Neural cell (in vitro differentiated cells): ENCODE data around the gene TSPO. TPM values are rescaled to one million over a fixed set of nuclear protein-coding genes. Genes with fewer than 3 reads are reported as not detected.

Experiments
- H2AFZ ChIP-seq: fragments of 200-600, 300-800 bp; sonication (generic), shearing (Covaris generic); 2 replicates; pipeline ENCODE4 v1.6.0; 2014; ENCODE audit warnings: low read depth, mild to moderate bottlenecking, antibody characterized with exemption, low read length, moderate library complexity
- H3F3A ChIP-seq: fragments of 200-600 bp; shearing (Covaris generic); 2 replicates; pipeline ENCODE4 v1.6.1; 2016; ENCODE audit warnings: mild to moderate bottlenecking, moderate library complexity, mixed read lengths, antibody characterized with exemption, low read length; ENCODE audit not compliant: insufficient read depth, poor library complexity, severe bottlenecking
- H3K27ac ChIP-seq: fragments of 200-600, 300-800 bp; sonication (generic), shearing (Covaris generic); 2 replicates; pipeline ENCODE4 v1.5.1; 2014; ENCODE audit warnings: mild to moderate bottlenecking, low read length, moderate library complexity
- H3K27me3 ChIP-seq: fragments of 300-800, 200-600 bp; sonication (generic), shearing (Covaris generic); 2 replicates; pipeline ENCODE4 v1.6.0; 2014; ENCODE audit warnings: mild to moderate bottlenecking, low read depth, low read length, moderate library complexity; ENCODE audit not compliant: insufficient read depth
- H3K36me3 ChIP-seq: fragments of 300-800, 200-600 bp; sonication (generic), shearing (Covaris generic); 2 replicates; pipeline ENCODE4 v1.5.1; 2014; ENCODE audit warnings: mild to moderate bottlenecking, antibody characterized with exemption, low read length, moderate library complexity; ENCODE audit not compliant: insufficient read depth
- H3K4me2 ChIP-seq: fragments of 300-800, 200-600 bp; sonication (generic), shearing (Covaris generic); 2 replicates; pipeline ENCODE4 v1.6.0; 2014; ENCODE audit warnings: mild to moderate bottlenecking, low read length
- H3K4me3 ChIP-seq: fragments of 300-800, 200-600 bp; sonication (generic), shearing (Covaris generic); 2 replicates; pipeline ENCODE4 v1.5.1; 2014; ENCODE audit warnings: mild to moderate bottlenecking, low read length, moderate library complexity
- H3K79me2 ChIP-seq: fragments of 200-600 bp; shearing (Covaris generic); replicated peaks from 2 replicates; pipeline ENCODE4 v1.6.0; 2014; ENCODE audit warnings: mild to moderate bottlenecking, low read length, moderate library complexity; ENCODE audit not compliant: insufficient read depth
- H3K9ac ChIP-seq: fragments of 300-800, 200-600 bp; sonication (generic), shearing (Covaris generic); 2 replicates; pipeline ENCODE4 v1.6.1; 2016; ENCODE audit warnings: mild to moderate bottlenecking, low read length, mixed read lengths
- H3K9me2 ChIP-seq: fragments of 200-600 bp; shearing (Covaris generic); 2 replicates; pipeline ENCODE4 v1.6.1; 2016; ENCODE audit warnings: mild to moderate bottlenecking, low read length, mixed read lengths; ENCODE audit not compliant: insufficient read depth
- H3K9me3 ChIP-seq: fragments of 200-600, 300-800 bp; sonication (generic), shearing (Covaris generic); 2 replicates; pipeline ENCODE4 v1.6.1; 2016; ENCODE audit warnings: mild to moderate bottlenecking, mixed run types, low read length, moderate library complexity, mixed read lengths
- H4K20me1 ChIP-seq: fragments of 200-600 bp; shearing (Covaris generic); 2 replicates; pipeline ENCODE4 v1.6.1; 2016; ENCODE audit warnings: mild to moderate bottlenecking, mixed run types; ENCODE audit not compliant: insufficient read depth
- EP300 ChIP-seq: fragments of 450-650 bp; conservative IDR thresholded peaks from 2 replicates; pipeline ENCODE4 v1.6.1; 2014; ENCODE audit warnings: antibody characterized with exemption, mild to moderate bottlenecking, moderate library complexity; ENCODE audit not compliant: poor library complexity, severe bottlenecking
- EZH2 ChIP-seq: fragments of 200-600, 300-800 bp; shearing (Covaris generic), sonication (generic); IDR thresholded peaks from 2 replicates; pipeline ENCODE4 v1.6.1; 2014; ENCODE audit warnings: antibody characterized with exemption, low read length, borderline replicate concordance, mild to moderate bottlenecking; ENCODE audit not compliant: insufficient read depth, poor library complexity, severe bottlenecking
- MXI1 ChIP-seq: fragments of 450-650 bp; conservative IDR thresholded peaks from 2 replicates; pipeline ENCODE4 v1.6.1; 2014; ENCODE audit warnings: antibody characterized with exemption, mild to moderate bottlenecking; ENCODE audit not compliant: poor library complexity, severe bottlenecking
- POLR2AphosphoS5 ChIP-seq: IDR thresholded peaks from 2 replicates; pipeline ENCODE4 v1.6.1; 2012
- RAD21 ChIP-seq: fragments of 450-650 bp; conservative IDR thresholded peaks from 2 replicates; pipeline ENCODE4 v1.6.1; 2014; ENCODE audit warnings: antibody characterized with exemption, mild to moderate bottlenecking, moderate library complexity
- REST ChIP-seq: IDR thresholded peaks from 2 replicates; pipeline ENCODE4 v1.6.1; 2012; ENCODE audit warnings: borderline replicate concordance
- SMC3 ChIP-seq: fragments of 450-650 bp; conservative IDR thresholded peaks from 2 replicates; pipeline ENCODE4 v1.6.1; 2014; ENCODE audit warnings: antibody characterized with exemption, mild to moderate bottlenecking, moderate library complexity; ENCODE audit not compliant: poor library complexity
- TAF1 ChIP-seq: IDR thresholded peaks from 2 replicates; pipeline ENCODE4 v1.6.1; 2012; ENCODE audit warnings: low read depth
- polyA plus RNA-seq: library from polyadenylated mRNA; depleted of rRNA; stranded (reverse); fragments of >200 nt; gene quantifications from 2 replicates; pipeline ENCODE4 v1.2.3, GENCODE V29; 2014
- TF ChIP-seq, protein P1 (sequence below): fragments of 450-650 bp; IDR thresholded peaks from 2 replicates; pipeline ENCODE4 v1.5.1; 2014; ENCODE audit warnings: antibody characterized with exemption, mild to moderate bottlenecking, moderate library complexity; ENCODE audit not compliant: poor library complexity, severe bottlenecking

TSPO gene
- polyA plus RNA-seq, 1 donor from 2014 or later = not detected

- H2AFZ ChIP-seq = no peak overlapping the region
- H3F3A ChIP-seq = no peaks in the 10 kb centered on the region
- no peak overlapping the region for H3K27ac ChIP-seq
- H3K4me3 ChIP-seq = no peak overlapping the region
- H3K9me3 ChIP-seq = no peaks in the 10 kb centered on the region
- TF ChIP-seq MXI1 = no peak
- TF ChIP-seq RAD21 = no peak
- TF ChIP-seq SMC3 = no peak
- TF ChIP-seq REST = no peak
- TF ChIP-seq EZH2 = no peak
- TF ChIP-seq EP300 = no peak
- TF ChIP-seq, protein P1, sequence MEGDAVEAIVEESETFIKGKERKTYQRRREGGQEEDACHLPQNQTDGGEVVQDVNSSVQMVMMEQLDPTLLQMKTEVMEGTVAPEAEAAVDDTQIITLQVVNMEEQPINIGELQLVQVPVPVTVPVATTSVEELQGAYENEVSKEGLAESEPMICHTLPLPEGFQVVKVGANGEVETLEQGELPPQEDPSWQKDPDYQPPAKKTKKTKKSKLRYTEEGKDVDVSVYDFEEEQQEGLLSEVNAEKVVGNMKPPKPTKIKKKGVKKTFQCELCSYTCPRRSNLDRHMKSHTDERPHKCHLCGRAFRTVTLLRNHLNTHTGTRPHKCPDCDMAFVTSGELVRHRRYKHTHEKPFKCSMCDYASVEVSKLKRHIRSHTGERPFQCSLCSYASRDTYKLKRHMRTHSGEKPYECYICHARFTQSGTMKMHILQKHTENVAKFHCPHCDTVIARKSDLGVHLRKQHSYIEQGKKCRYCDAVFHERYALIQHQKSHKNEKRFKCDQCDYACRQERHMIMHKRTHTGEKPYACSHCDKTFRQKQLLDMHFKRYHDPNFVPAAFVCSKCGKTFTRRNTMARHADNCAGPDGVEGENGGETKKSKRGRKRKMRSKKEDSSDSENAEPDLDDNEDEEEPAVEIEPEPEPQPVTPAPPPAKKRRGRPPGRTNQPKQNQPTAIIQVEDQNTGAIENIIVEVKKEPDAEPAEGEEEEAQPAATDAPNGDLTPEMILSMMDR = no peak
- no peak overlapping the region for H3K9ac ChIP-seq
- H3K27me3 ChIP-seq = no peaks in the 10 kb centered on the region
- H3K4me2 ChIP-seq = no peak overlapping the region
- no peaks in the 10 kb centered on the region for H3K79me2 ChIP-seq
- H3K36me3 ChIP-seq = no peaks in the 10 kb centered on the region
- no peaks in the 10 kb centered on the region for H3K9me2 ChIP-seq
- H4K20me1 ChIP-seq = no peaks in the 10 kb centered on the region
Measured at GRCh38 chr22:43181321-43182076, 30.1 kb downstream of the TSPO start.

GRCh38 chr22:43182118-43182517, 30.8 kb downstream of the TSPO start:
- H3K4me3 ChIP-seq = no peak overlapping the region
- TF ChIP-seq TAF1 (no peak), RAD21 (no peak), EP300 (no peak), REST (no peak), MXI1 (no peak), SMC3 (no peak), POLR2AphosphoS5 (no peak), EZH2 (no peak)
- TF ChIP-seq, protein P1 = no peak
- H3K4me2 ChIP-seq = no peak overlapping the region
- no peak overlapping the region for H2AFZ ChIP-seq
- no peaks in the 10 kb centered on the region for H3K36me3 ChIP-seq
- H3K9me2 ChIP-seq = no peaks in the 10 kb centered on the region
- H4K20me1 ChIP-seq = no peaks in the 10 kb centered on the region
- H3K27me3 ChIP-seq = no peaks in the 10 kb centered on the region
- H3K9me3 ChIP-seq = no peaks in the 10 kb centered on the region
- no peaks in the 10 kb centered on the region for H3K79me2 ChIP-seq
- H3F3A ChIP-seq = no peaks in the 10 kb centered on the region
- no peak overlapping the region for H3K9ac ChIP-seq
- no peak overlapping the region for H3K27ac ChIP-seq
